Stimulated activated memory B cell treated with anti-CD40 and anti-IgM and Interleukin-4, amounts not matched to agents 10 μg/mL and 1 μg/mL and 100 μg/mL, for 72 hours (primary cell): ENCODE measurements around the gene TFF1.

Experiments used
- ATAC-seq: fragments of 150-1000 bp; cut with Tn5 transposase; 2 replicates; pipeline ENCODE4 v1.10.0; 2021
- H3K27ac Mint-ChIP-seq: one replicate; pipeline ENCODE4 v1.8.0; 2022; ENCODE audit warnings: mild to moderate bottlenecking, mixed read lengths
- H3K27me3 Mint-ChIP-seq: one replicate; pipeline ENCODE4 v1.8.0; 2022; ENCODE audit warnings: mixed read lengths
- H3K36me3 Mint-ChIP-seq: one replicate; pipeline ENCODE4 v1.8.0; 2022; ENCODE audit warnings: mixed read lengths
- H3K4me1 Mint-ChIP-seq: one replicate; pipeline ENCODE4 v1.8.0; 2022; ENCODE audit warnings: mixed read lengths
- H3K4me3 Mint-ChIP-seq: one replicate; pipeline ENCODE4 v1.8.0; 2022; ENCODE audit warnings: mild to moderate bottlenecking, moderate library complexity, mixed read lengths
- H3K9me3 Mint-ChIP-seq: one replicate; pipeline ENCODE4 v1.8.0; 2022; ENCODE audit warnings: mixed read lengths

Gene TFF1

GRCh38 chr21:42340187-42341050, 25.9 kb downstream of the TFF1 start:
- Mint-ChIP-seq H3K27ac (peak overlapping the region; percentile 24), H3K9me3 (no peaks in the 10 kb centered on the region), H3K27me3 (peaks cover 29% of the 10 kb centered on the region)

GRCh38 chr21:42338729-42339715, 27.3 kb downstream of the TFF1 start:
- Mint-ChIP-seq H3K36me3 (no peaks in the 10 kb centered on the region), H3K27ac (peak overlapping the region; percentile 9), H3K27me3 (peaks cover 41% of the 10 kb centered on the region), H3K9me3 (no peaks in the 10 kb centered on the region), H3K4me3 (no peak overlapping the region), H3K4me1 (peaks cover 11% of the 10 kb centered on the region)
- ATAC-seq = peak; percentile 35

More at GRCh38 chr21:42340187-42341050, 25.9 kb downstream of the TFF1 start:
- Mint-ChIP-seq H3K4me3 (no peak overlapping the region), H3K4me1 (peaks cover 11% of the 10 kb centered on the region), H3K36me3 (no peaks in the 10 kb centered on the region)
- no peak for ATAC-seq

GRCh38 chr21:42337830-42338728, 28.3 kb downstream of the TFF1 start:
- Mint-ChIP-seq H3K27me3 (peaks cover 41% of the 10 kb centered on the region), H3K4me3 (no peak overlapping the region), H3K9me3 (no peaks in the 10 kb centered on the region), H3K27ac (peak overlapping the region; percentile 46), H3K4me1 (peaks cover 11% of the 10 kb centered on the region), H3K36me3 (no peaks in the 10 kb centered on the region)
- ATAC-seq = peak; percentile 88

GRCh38 chr21:42337276-42337675, 29.1 kb downstream of the TFF1 start:
- Mint-ChIP-seq H3K27ac (peak overlapping the region; percentile 46), H3K4me1 (peaks cover 11% of the 10 kb centered on the region), H3K9me3 (no peaks in the 10 kb centered on the region), H3K27me3 (peaks cover 46% of the 10 kb centered on the region), H3K4me3 (no peak overlapping the region), H3K36me3 (no peaks in the 10 kb centered on the region)
- no peak for ATAC-seq

- H3K27me3 Mint-ChIP-seq = peaks cover 57% of the 10 kb centered on the region
- no peak overlapping the region for H3K4me3 Mint-ChIP-seq
- H3K36me3 Mint-ChIP-seq = peaks cover 9% of the 10 kb centered on the region
- no peak overlapping the region for H3K27ac Mint-ChIP-seq
- ATAC-seq = no peak
- H3K9me3 Mint-ChIP-seq = peaks cover 7% of the 10 kb centered on the region
- peaks cover 11% of the 10 kb centered on the region for H3K4me1 Mint-ChIP-seq
Measured at GRCh38 chr21:42336054-42336453, 30.3 kb downstream of the TFF1 start.

- peaks cover 12% of the 10 kb centered on the region for H3K9me3 Mint-ChIP-seq
- H3K4me1 Mint-ChIP-seq = peaks cover 13% of the 10 kb centered on the region
- H3K4me3 Mint-ChIP-seq = no peak overlapping the region
- no peak for ATAC-seq
- peaks cover 59% of the 10 kb centered on the region for H3K27me3 Mint-ChIP-seq
- H3K36me3 Mint-ChIP-seq = peaks cover 12% of the 10 kb centered on the region
- H3K27ac Mint-ChIP-seq = no peak overlapping the region
Measured at GRCh38 chr21:42332557-42333317, 33.6 kb downstream of the TFF1 start.

GRCh38 chr21:42331660-42332059, 34.7 kb downstream of the TFF1 start:
- Mint-ChIP-seq H3K36me3 (peaks cover 12% of the 10 kb centered on the region), H3K9me3 (peaks cover 12% of the 10 kb centered on the region), H3K27ac (no peak overlapping the region), H3K4me1 (peaks cover 7% of the 10 kb centered on the region), H3K4me3 (no peak overlapping the region), H3K27me3 (peaks cover 53% of the 10 kb centered on the region)
- ATAC-seq = no peak

- Mint-ChIP-seq H3K27me3 (peaks cover 57% of the 10 kb centered on the region), H3K27ac (peak overlapping the region; percentile 14), H3K9me3 (peaks cover 14% of the 10 kb centered on the region), H3K4me1 (peaks cover 7% of the 10 kb centered on the region), H3K36me3 (peaks cover 12% of the 10 kb centered on the region), H3K4me3 (no peak overlapping the region)
- ATAC-seq = peak; percentile 79
Measured at GRCh38 chr21:42330380-42331371, 35.7 kb downstream of the TFF1 start.

- no peak overlapping the region for H3K27ac Mint-ChIP-seq
- H3K27me3 Mint-ChIP-seq = peaks cover 61% of the 10 kb centered on the region
- ATAC-seq = no peak
- peaks cover 4% of the 10 kb centered on the region for H3K4me1 Mint-ChIP-seq
- no peaks in the 10 kb centered on the region for H3K36me3 Mint-ChIP-seq
- H3K4me3 Mint-ChIP-seq = no peak overlapping the region
- H3K9me3 Mint-ChIP-seq = peaks cover 3% of the 10 kb centered on the region
Measured at GRCh38 chr21:42324896-42325295, 41.4 kb downstream of the TFF1 start.

GRCh38 chr21:42321845-42322244, 44.5 kb downstream of the TFF1 start:
- peaks cover 3% of the 10 kb centered on the region for H3K9me3 Mint-ChIP-seq
- H3K27ac Mint-ChIP-seq = peak overlapping the region; percentile 28
- H3K27me3 Mint-ChIP-seq = peaks cover 79% of the 10 kb centered on the region
- ATAC-seq = no peak
- H3K36me3 Mint-ChIP-seq = no peaks in the 10 kb centered on the region
- peaks cover 13% of the 10 kb centered on the region for H3K4me1 Mint-ChIP-seq
- H3K4me3 Mint-ChIP-seq = no peak overlapping the region

- Mint-ChIP-seq H3K27ac (peak overlapping the region; percentile 28), H3K9me3 (peaks cover 3% of the 10 kb centered on the region), H3K27me3 (peaks cover 79% of the 10 kb centered on the region), H3K36me3 (no peaks in the 10 kb centered on the region), H3K4me1 (peaks cover 13% of the 10 kb centered on the region), H3K4me3 (no peak overlapping the region)
- no peak for ATAC-seq
Measured at GRCh38 chr21:42321231-42321630, 45.1 kb downstream of the TFF1 start.

GRCh38 chr21:42320791-42321190, 45.5 kb downstream of the TFF1 start:
- Mint-ChIP-seq H3K4me1 (peaks cover 13% of the 10 kb centered on the region), H3K9me3 (peaks cover 2% of the 10 kb centered on the region), H3K4me3 (no peak overlapping the region), H3K27me3 (peaks cover 75% of the 10 kb centered on the region), H3K27ac (peak overlapping the region; percentile 28), H3K36me3 (no peaks in the 10 kb centered on the region)
- ATAC-seq = no peak
